IMR-90 (cell line): ENCODE data around the gene EXOC4.

Source experiments
- BHLHE40 ChIP-seq: fragments of 150-350 bp; IDR thresholded peaks from 2 replicates; pipeline ENCODE4 v1.6.1; 2016; ENCODE audit warnings: mild to moderate bottlenecking, low read depth, low read length
- CEBPB ChIP-seq: IDR thresholded peaks from 2 replicates; pipeline ENCODE4 v1.6.1; 2012; ENCODE audit warnings: low read depth, low read length, improper control_type of control experiment
- CHD1 ChIP-seq: IDR thresholded peaks from 2 replicates; pipeline ENCODE4 v1.6.1; 2012; ENCODE audit warnings: low read depth, low read length, improper control_type of control experiment
- MAZ ChIP-seq: IDR thresholded peaks from 2 replicates; pipeline ENCODE4 v1.6.1; 2012; ENCODE audit warnings: low read depth, mild to moderate bottlenecking, low read length, improper control_type of control experiment, moderate library complexity, borderline replicate concordance
- MXI1 ChIP-seq: IDR thresholded peaks from 2 replicates; pipeline ENCODE4 v1.6.1; 2012; ENCODE audit warnings: low read depth, mild to moderate bottlenecking, low read length, moderate library complexity, borderline replicate concordance
- POLR2A ChIP-seq: IDR thresholded peaks from 2 replicates; pipeline ENCODE4 v1.6.1; 2012; ENCODE audit warnings: mild to moderate bottlenecking, low read depth, low read length
- RAD21 ChIP-seq: IDR thresholded peaks from 2 replicates; pipeline ENCODE4 v1.6.1; 2012; ENCODE audit warnings: low read length, improper control_type of control experiment
- RCOR1 ChIP-seq: IDR thresholded peaks from 2 replicates; pipeline ENCODE4 v1.6.1; 2012; ENCODE audit warnings: mild to moderate bottlenecking, low read length, improper control_type of control experiment; ENCODE audit not compliant: insufficient replicate concordance
- RFX5 ChIP-seq: IDR thresholded peaks from 2 replicates; pipeline ENCODE4 v1.8.0; 2012; ENCODE audit warnings: low read depth, mild to moderate bottlenecking, low read length, moderate library complexity
- SMC3 ChIP-seq: fragments of 150-350 bp; IDR thresholded peaks from 2 replicates; pipeline ENCODE4 v1.6.1; 2016; ENCODE audit warnings: low read depth, mild to moderate bottlenecking, antibody characterized with exemption, low read length, moderate library complexity
- TF ChIP-seq, protein P1 (sequence below): conservative IDR thresholded peaks from 2 replicates; pipeline ENCODE4 v1.5.1; 2012; ENCODE audit warnings: mild to moderate bottlenecking, low read depth, low read length, improper control_type of control experiment
- TF ChIP-seq, protein P2 (sequence below): fragments of 150-350 bp; IDR thresholded peaks from 2 replicates; pipeline ENCODE4 v1.6.1; 2017; ENCODE audit warnings: mild to moderate bottlenecking, antibody characterized with exemption, low read length, low read depth

DNA sequence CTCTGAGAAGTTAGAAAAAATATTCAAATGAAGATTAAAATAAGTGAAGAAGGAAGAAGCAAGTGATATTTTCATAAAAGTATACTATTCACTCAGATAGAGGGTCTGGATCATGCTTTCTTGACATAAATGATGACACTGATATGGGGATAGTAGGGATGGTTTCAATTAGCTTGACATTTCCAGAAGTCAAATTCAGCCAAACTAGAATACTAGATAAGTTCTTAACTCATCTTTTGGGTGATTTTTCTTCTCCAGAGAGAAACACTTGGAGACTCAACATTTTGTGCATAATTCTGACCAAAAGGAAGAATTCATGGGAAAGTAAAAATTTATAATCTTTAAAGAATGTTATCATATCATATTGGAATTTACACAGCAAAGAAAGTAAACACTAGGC lies 722.3 kb downstream of the EXOC4 start:
- TF ChIP-seq POLR2A (no peak), CEBPB (no peak), RCOR1 (no peak), BHLHE40 (no peak), RAD21 (no peak), CHD1 (no peak), MXI1 (no peak), MAZ (no peak), RFX5 (no peak), SMC3 (no peak)
- TF ChIP-seq, protein P1, sequence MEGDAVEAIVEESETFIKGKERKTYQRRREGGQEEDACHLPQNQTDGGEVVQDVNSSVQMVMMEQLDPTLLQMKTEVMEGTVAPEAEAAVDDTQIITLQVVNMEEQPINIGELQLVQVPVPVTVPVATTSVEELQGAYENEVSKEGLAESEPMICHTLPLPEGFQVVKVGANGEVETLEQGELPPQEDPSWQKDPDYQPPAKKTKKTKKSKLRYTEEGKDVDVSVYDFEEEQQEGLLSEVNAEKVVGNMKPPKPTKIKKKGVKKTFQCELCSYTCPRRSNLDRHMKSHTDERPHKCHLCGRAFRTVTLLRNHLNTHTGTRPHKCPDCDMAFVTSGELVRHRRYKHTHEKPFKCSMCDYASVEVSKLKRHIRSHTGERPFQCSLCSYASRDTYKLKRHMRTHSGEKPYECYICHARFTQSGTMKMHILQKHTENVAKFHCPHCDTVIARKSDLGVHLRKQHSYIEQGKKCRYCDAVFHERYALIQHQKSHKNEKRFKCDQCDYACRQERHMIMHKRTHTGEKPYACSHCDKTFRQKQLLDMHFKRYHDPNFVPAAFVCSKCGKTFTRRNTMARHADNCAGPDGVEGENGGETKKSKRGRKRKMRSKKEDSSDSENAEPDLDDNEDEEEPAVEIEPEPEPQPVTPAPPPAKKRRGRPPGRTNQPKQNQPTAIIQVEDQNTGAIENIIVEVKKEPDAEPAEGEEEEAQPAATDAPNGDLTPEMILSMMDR: no peak
- TF ChIP-seq, protein P2, sequence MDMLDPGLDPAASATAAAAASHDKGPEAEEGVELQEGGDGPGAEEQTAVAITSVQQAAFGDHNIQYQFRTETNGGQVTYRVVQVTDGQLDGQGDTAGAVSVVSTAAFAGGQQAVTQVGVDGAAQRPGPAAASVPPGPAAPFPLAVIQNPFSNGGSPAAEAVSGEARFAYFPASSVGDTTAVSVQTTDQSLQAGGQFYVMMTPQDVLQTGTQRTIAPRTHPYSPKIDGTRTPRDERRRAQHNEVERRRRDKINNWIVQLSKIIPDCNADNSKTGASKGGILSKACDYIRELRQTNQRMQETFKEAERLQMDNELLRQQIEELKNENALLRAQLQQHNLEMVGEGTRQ: no peak
